ENCODE results near the gene DEGS2. TPM values are rescaled to one million over a fixed set of nuclear protein-coding genes. Genes with fewer than 3 reads are reported as not detected.

DEGS2 gene
- total RNA-seq, 1 experiment from 2014 or later, result 5.1 TPM

DNA sequence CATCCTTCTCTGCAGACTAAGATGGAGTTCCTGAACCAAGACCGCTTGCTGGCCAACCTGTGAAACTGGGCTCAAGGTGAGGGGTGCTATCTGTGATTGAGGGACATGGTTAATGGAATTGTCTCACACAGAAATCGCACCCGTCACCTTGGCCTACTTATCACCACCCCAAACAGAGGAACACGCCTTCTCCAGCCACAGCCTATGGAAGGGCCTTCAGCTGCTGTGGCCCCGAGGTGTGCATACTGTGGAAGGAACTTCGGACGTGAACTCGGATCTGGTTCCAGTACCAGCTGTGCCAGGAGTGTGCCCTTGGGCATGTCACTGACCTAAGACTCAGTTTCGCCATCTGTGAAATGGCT, 49.9 kb downstream of the DEGS2 start:
- Mint-ChIP-seq H3K27ac (ENCODE audit: unreplicated experiment) (no peak overlapping the region), H3K4me1 (ENCODE audit: low read depth, unreplicated experiment) (peaks cover 16% of the 10 kb centered on the region), H3K4me3 (ENCODE audit: unreplicated experiment) (no peak overlapping the region), H3K27me3 (ENCODE audit: insufficient read depth, unreplicated experiment) (no peaks in the 10 kb centered on the region), H3K9me3 (ENCODE audit: unreplicated experiment) (no peaks in the 10 kb centered on the region), H3K36me3 (ENCODE audit: insufficient read depth, unreplicated experiment) (no peaks in the 10 kb centered on the region)
- no TSS peak for BruUV-seq (replicated peaks)
- Histone ChIP-seq H3K9me3 (no peaks in the 10 kb centered on the region), H3K4me3 (ENCODE audit: low read depth, low read length) (no peak overlapping the region), H3K36me3 (ENCODE audit: control insufficient read depth, insufficient read depth, low read length) (no peaks in the 10 kb centered on the region), H3K27me3 (replicated peaks; ENCODE audit: control insufficient read depth, insufficient read depth, low read length) (no peaks in the 10 kb centered on the region), H3K4me1 (no peaks in the 10 kb centered on the region)
- POLR2A ChIA-PET, result no interaction called here
- no peak for DNase-seq
- CTCF ChIA-PET, result interaction anchor here (0.6 to 0.9 kb wide), 2 partner anchors 50 to 1065 kb away, joined by 3 to 5 read pairs; partner anchors contain the start of gene DEGS2
- intact Hi-C loops (cut with micrococcal nuclease; ENCODE audit: unreplicated experiment), result no loop called here
- TF ChIP-seq, protein P1, sequence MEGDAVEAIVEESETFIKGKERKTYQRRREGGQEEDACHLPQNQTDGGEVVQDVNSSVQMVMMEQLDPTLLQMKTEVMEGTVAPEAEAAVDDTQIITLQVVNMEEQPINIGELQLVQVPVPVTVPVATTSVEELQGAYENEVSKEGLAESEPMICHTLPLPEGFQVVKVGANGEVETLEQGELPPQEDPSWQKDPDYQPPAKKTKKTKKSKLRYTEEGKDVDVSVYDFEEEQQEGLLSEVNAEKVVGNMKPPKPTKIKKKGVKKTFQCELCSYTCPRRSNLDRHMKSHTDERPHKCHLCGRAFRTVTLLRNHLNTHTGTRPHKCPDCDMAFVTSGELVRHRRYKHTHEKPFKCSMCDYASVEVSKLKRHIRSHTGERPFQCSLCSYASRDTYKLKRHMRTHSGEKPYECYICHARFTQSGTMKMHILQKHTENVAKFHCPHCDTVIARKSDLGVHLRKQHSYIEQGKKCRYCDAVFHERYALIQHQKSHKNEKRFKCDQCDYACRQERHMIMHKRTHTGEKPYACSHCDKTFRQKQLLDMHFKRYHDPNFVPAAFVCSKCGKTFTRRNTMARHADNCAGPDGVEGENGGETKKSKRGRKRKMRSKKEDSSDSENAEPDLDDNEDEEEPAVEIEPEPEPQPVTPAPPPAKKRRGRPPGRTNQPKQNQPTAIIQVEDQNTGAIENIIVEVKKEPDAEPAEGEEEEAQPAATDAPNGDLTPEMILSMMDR (IDR thresholded peaks at IDR 0.05; ENCODE audit: insufficient read depth in 1 of 2, low read depth in 1 of 2, low read length in 1 of 2, severe bottlenecking in 1 of 2, unreplicated experiment in 1 of 2), result no peak

DNA sequence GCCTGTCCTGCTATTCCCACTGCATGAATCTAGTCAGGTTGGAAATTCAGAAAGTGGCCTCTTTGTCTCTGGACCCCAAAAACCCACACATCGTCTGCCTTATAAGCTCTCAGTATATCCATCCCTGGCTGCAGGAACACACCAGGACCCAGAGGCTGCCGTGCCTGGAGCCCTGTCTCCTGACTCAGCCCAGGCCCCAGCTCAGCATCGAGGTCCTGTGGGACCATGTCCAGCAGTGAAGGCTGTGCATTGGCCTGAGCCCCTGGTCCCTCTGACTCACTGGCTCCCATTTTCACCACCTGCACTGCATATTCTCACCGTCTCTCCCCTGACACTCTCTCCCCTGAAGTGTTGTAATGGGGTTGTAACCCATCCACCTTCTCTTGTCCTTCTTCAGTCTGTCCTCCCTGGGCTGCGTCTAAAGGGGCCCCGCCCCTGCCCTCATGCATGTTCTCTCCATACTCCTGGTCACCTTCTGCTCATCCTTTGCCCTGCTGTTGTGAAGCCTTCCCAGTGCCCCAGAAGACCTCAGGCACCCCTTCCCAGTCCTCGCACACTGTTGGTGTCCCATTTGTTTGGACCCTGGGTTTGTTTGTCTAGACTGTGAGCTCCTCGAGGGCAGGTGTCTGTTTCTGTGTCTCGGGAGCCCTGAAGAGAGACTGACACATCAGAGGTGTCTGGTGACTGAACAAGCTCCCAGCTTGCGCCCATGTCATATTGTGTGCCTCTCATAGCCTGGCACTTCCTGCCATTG, 50.4 kb downstream of the DEGS2 start:
- H3K36me3 Mint-ChIP-seq (ENCODE audit: insufficient read depth, unreplicated experiment), result no peaks in the 10 kb centered on the region
- CTCF ChIA-PET, result interaction anchor here (0.7 to 1.4 kb wide), 6 partner anchors 8 to 84 kb away, joined by 3 to 4 read pairs (median 4); partner anchors contain the start of gene DEGS2
- Histone ChIP-seq H3K27me3 (replicated peaks; ENCODE audit: control insufficient read depth, insufficient read depth, low read length) (no peaks in the 10 kb centered on the region), H3K9me3 (no peaks in the 10 kb centered on the region), H3K4me1 (no peaks in the 10 kb centered on the region), H3K36me3 (ENCODE audit: control insufficient read depth, insufficient read depth, low read length) (no peaks in the 10 kb centered on the region), H3K4me3 (ENCODE audit: low read depth, low read length) (no peak overlapping the region)
- H3K27ac Mint-ChIP-seq (ENCODE audit: unreplicated experiment), result no peak overlapping the region
- no TSS peak for BruUV-seq (replicated peaks)
- H3K9me3 Mint-ChIP-seq (ENCODE audit: unreplicated experiment), result no peaks in the 10 kb centered on the region
- peaks cover 16% of the 10 kb centered on the region for H3K4me1 Mint-ChIP-seq (ENCODE audit: low read depth, unreplicated experiment)
- DNase-seq, result no peak
- intact Hi-C loops (cut with micrococcal nuclease; ENCODE audit: unreplicated experiment), result loop anchor here (1.0 kb wide), 3 partner anchors 33 to 127 kb away; no protein-coding TSS in a partner anchor
- TF ChIP-seq, protein P1 (IDR thresholded peaks at IDR 0.05; ENCODE audit: insufficient read depth in 1 of 2, low read depth in 1 of 2, low read length in 1 of 2, severe bottlenecking in 1 of 2, unreplicated experiment in 1 of 2), result no peak
- H3K4me3 Mint-ChIP-seq (ENCODE audit: unreplicated experiment), result no peak overlapping the region
- POLR2A ChIA-PET, result no interaction called here
- H3K27me3 Mint-ChIP-seq (ENCODE audit: insufficient read depth, unreplicated experiment), result no peaks in the 10 kb centered on the region

DNA sequence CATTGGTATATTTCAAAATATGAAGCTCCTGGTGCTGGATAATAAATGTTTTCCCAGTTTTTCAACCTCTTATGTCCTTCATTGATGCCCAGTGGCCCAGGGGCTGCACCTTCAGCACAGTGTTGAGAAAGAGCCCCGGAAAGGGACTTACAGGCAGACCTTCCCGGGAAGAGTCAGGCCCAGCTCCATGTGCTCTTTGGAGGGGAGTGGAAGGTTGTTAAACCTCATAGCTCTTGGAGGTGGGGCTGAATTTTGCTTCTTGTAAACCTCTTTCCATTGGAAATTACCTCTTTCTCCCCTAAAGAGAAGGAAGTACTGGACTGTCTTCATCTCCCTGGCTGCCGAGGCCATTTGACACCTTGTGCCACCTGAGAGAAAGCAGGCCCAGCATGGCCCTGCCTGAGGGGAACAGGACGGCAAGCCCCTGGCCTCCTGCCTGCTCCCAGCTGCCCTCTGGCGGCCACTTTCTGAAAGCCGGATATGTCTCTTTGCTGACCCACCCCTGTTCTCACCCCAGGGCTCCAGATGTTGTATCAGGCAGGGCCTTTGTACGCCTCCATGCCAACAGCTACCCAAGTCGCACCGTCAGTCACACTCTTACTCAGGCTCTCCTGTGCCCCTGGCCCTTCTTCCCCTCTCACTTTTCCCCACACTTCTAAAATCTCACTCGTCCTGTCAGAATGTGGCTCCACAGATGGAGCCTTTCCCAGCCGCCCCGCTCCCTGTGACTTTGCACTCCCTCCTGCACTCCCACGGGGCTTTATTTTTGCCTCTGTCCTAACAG, 51.2 kb downstream of the DEGS2 start:
- no peaks in the 10 kb centered on the region for H3K36me3 ChIP-seq (ENCODE audit: control insufficient read depth, insufficient read depth, low read length)
- Mint-ChIP-seq H3K36me3 (ENCODE audit: insufficient read depth, unreplicated experiment) (no peaks in the 10 kb centered on the region), H3K4me1 (ENCODE audit: low read depth, unreplicated experiment) (peaks cover 11% of the 10 kb centered on the region), H3K4me3 (ENCODE audit: unreplicated experiment) (no peak overlapping the region), H3K27me3 (ENCODE audit: insufficient read depth, unreplicated experiment) (no peaks in the 10 kb centered on the region), H3K9me3 (ENCODE audit: unreplicated experiment) (no peaks in the 10 kb centered on the region), H3K27ac (ENCODE audit: unreplicated experiment) (no peak overlapping the region)
- H3K4me1 ChIP-seq, result no peaks in the 10 kb centered on the region
- no peak overlapping the region for H3K4me3 ChIP-seq (ENCODE audit: low read depth, low read length)
- no peaks in the 10 kb centered on the region for H3K9me3 ChIP-seq
- ChIA-PET CTCF (interaction anchor here (0.7 to 1.4 kb wide), 9 partner anchors 9 to 138 kb away, joined by 3 to 4 read pairs (median 3); partner anchors contain the start of gene DEGS2), POLR2A (no interaction called here)
- no TSS peak for BruUV-seq (replicated peaks)
- intact Hi-C loops (cut with micrococcal nuclease; ENCODE audit: unreplicated experiment), result loop anchor here (1.0 kb wide), 3 partner anchors 32 to 126 kb away; no protein-coding TSS in a partner anchor
- TF ChIP-seq, protein P1 (IDR thresholded peaks at IDR 0.05; ENCODE audit: insufficient read depth in 1 of 2, low read depth in 1 of 2, low read length in 1 of 2, severe bottlenecking in 1 of 2, unreplicated experiment in 1 of 2), result peak; percentile 82 to 89
- no peaks in the 10 kb centered on the region for H3K27me3 ChIP-seq (replicated peaks; ENCODE audit: control insufficient read depth, insufficient read depth, low read length)
- peak; percentile 77 to 86 for DNase-seq
